HL-60 (cell line): ENCODE results near the gene MSH5.
"Not testable (repeated sequence)": the region's sequence is repeated elsewhere in the genome, so short reads cannot be mapped to it uniquely, and the experiment has no call there.

Experiments used
- DNase-seq, 2 experiments: peaks; one replicate each; pipeline ENCODE4 v3.0.0-alpha.2; 2010 to 2020; ENCODE audit warnings: low read depth in 1 of 2, low spot score in 1 of 2
- H3K27ac ChIP-seq: fragments of 250-450 bp; sonication (Bioruptor Pico); replicated peaks from 2 replicates; pipeline ENCODE4 v1.5.1; 2020; ENCODE audit warnings: mild to moderate bottlenecking, moderate library complexity
- H3K27me3 ChIP-seq: fragments of 250-450 bp; sonication (Bioruptor Pico); 2 replicates; pipeline ENCODE4 v1.5.1; 2021; ENCODE audit warnings: mild to moderate bottlenecking, moderate library complexity; ENCODE audit not compliant: insufficient read depth, poor library complexity, severe bottlenecking
- H3K4me3 ChIP-seq: replicated peaks from 2 replicates; pipeline ENCODE4 v1.5.1; 2011; ENCODE audit warnings: mild to moderate bottlenecking, control low read depth, low read length; ENCODE audit not compliant: insufficient read depth
- CTCF ChIP-seq: IDR thresholded peaks from one replicate; pipeline ENCODE4 v1.5.1; 2011; ENCODE audit warnings: low read length, control low read depth, inconsistent platforms; ENCODE audit not compliant: insufficient read depth
- GABPA ChIP-seq: IDR thresholded peaks from 2 replicates; pipeline ENCODE4 v1.6.1; 2012; ENCODE audit warnings: low read depth
- POLR2AphosphoS5 ChIP-seq: IDR thresholded peaks from 2 replicates; pipeline ENCODE4 v1.6.1; 2012; ENCODE audit warnings: low read depth
- REST ChIP-seq: IDR thresholded peaks from 2 replicates; pipeline ENCODE4 v1.6.1; 2012; ENCODE audit warnings: low read depth; ENCODE audit not compliant: insufficient replicate concordance
- SPI1 ChIP-seq: IDR thresholded peaks from 2 replicates; pipeline ENCODE4 v1.6.1; 2012; ENCODE audit warnings: low read depth, mild to moderate bottlenecking, borderline replicate concordance

The MSH5 gene

DNA sequence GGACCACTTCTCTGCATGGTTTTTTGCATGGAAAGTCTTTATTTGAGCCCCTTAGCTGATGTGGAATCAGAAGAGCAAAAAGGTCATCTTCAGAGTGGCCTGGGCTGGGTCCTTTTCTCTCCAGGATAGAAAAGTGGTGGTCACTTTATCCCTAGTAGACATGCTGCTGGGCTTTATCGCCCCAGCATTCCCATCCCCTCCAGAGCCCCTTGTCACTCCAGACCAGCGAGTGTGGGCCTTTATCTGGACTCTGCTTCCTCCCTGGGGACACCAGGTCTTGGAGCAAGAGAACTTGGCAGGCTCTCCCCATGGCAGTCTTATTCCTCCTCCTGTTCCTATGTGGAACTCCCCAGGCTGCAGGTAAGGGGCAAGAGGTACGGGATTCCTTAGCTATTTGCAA lies 33.2 kb upstream of the MSH5 start, which contains the start of gene LY6G6F:
TSS of gene LY6G6F (plus strand) at position 268 of the 400 bp plus-strand sequence. CDS start at position 309, 41 bp downstream.
- no peaks in the 10 kb centered on the region for H3K27me3 ChIP-seq
- H3K27ac ChIP-seq, result no peak within 1 kb of the TSS
- DNase-seq, result no peak
- no peak for TF ChIP-seq SPI1
- no peak for TF ChIP-seq POLR2AphosphoS5
- no peak for TF ChIP-seq GABPA
- no peak for TF ChIP-seq CTCF
- no peak for TF ChIP-seq REST
- no peak within 1 kb of the TSS for H3K4me3 ChIP-seq

- TF ChIP-seq CTCF, result no peak
- no peak for TF ChIP-seq SPI1
- TF ChIP-seq GABPA, result no peak
- TF ChIP-seq POLR2AphosphoS5, result no peak
- TF ChIP-seq REST, result no peak
- no peak overlapping the region for H3K27ac ChIP-seq
- no peak for DNase-seq
- no peak overlapping the region for H3K4me3 ChIP-seq
- no peaks in the 10 kb centered on the region for H3K27me3 ChIP-seq
Measured at GRCh38 chr6:31707701-31708100, 32.1 kb upstream of the MSH5 start.

DNA sequence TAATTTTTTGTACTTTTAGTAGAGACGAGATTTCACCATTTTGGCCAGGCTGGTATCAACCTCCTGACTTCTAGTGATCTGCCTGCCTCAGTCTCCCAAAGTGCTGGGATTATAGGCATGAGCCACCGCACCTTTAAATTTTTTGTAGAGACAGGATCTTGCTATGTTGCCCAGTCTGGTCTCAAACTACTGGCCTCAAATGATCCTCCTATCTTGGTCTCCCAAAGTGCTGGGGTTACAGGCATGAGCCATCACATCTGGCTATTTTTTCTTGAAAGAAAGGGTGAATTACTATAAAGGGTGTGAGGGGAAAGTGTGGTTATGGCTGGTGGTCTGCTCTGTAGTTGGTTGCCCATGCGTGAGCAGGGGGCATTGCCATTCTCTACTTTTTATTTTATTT lies 31.6 kb upstream of the MSH5 start:
- Histone ChIP-seq H3K4me3 (no peak overlapping the region), H3K27ac (no peak overlapping the region), H3K27me3 (no peaks in the 10 kb centered on the region)
- no peak for DNase-seq
- TF ChIP-seq GABPA (no peak), SPI1 (no peak), REST (no peak), POLR2AphosphoS5 (no peak), CTCF (no peak)

GRCh38 chr6:31709157-31709556 lies 30.6 kb upstream of the MSH5 start:
- not testable (repeated sequence) for H3K27ac ChIP-seq, DNase-seq, H3K27me3 ChIP-seq, H3K4me3 ChIP-seq
